ENCODE data around the gene RYK. TPM values are rescaled to one million over a fixed set of nuclear protein-coding genes. Genes with fewer than 3 reads are reported as not detected.

RYK gene
- total RNA-seq, 1 experiment from 2014 or later, result 76.1 TPM

DNA sequence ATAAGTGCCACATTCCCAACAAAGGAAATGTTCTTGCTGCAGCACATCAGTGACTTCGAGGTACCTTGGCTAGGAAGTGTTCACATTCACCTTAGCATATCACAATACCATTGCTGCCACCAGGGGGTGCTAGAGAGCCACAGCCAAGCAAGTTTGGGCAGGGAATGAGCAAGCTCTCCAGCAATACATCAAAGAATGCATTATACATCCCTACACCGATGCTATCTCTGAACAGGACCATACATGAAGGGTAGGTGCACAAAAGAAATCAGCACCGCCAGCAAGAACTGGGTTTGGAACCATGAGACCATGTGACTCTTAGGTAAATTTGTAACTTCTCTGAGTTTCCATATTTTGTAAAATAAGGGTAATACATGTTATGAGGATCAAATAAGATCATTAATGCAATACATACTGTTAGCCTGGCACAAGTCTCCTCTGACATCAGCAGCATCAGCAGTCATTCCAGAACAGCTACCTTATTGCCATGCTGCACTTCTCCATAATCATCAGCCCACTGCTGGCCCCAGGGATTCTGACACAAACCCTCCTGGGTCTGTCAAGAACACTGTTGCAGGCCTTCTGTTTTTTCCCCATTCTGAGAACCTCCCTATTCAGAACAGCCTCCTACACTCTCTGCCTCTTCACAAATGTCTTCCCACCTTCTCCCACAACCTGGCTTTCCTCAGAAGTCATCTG, 37.5 kb downstream of the RYK start:
- no TSS peak for BruUV-seq (replicated peaks)
- H3K27ac Mint-ChIP-seq (ENCODE audit: low read depth, unreplicated experiment), result peak overlapping the region; percentile 36

DNA sequence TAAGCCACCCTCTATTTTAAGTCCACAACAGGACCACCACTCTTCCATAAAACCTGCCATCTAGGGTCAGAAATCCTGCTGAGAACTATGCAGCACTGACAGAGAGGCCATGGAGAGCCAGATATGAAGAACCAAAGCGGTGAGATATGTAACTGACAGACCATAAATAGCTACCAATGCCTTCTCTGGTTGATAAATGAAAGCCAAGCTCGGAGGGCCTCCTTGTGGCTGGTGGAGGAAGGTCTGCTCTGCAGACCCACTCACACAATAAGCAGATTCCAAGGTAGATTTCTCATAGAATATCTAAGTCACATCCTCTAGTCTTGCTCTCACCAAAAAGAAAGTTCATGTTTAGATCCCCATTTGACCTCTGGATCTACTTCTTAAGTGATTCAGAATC, 38.9 kb downstream of the RYK start:
- Mint-ChIP-seq H3K27ac (ENCODE audit: low read depth, unreplicated experiment) (peak overlapping the region; percentile 14), H3K4me1 (ENCODE audit: insufficient read depth, unreplicated experiment) (peaks cover 26% of the 10 kb centered on the region), H3K9me3 (ENCODE audit: unreplicated experiment) (no peaks in the 10 kb centered on the region), H3K4me3 (ENCODE audit: unreplicated experiment) (no peak overlapping the region), H3K36me3 (ENCODE audit: insufficient read depth, unreplicated experiment) (peaks cover 60% of the 10 kb centered on the region), H3K27me3 (ENCODE audit: insufficient read depth, unreplicated experiment) (no peaks in the 10 kb centered on the region)
- ChIA-PET CTCF (interaction anchor here (0.5 to 9.1 kb wide), 62 partner anchors 13 to 1795 kb away, joined by 3 to 248 read pairs (median 5); partner anchors contain the start of genes ANAPC13, CEP63 and RYK), POLR2A (interaction anchor here (0.9 to 3.9 kb wide), 12 partner anchors 11 to 281 kb away, joined by 3 to 33 read pairs (median 5); partner anchors contain the start of genes ANAPC13, CEP63 and RYK)
- TF ChIP-seq, protein P1, sequence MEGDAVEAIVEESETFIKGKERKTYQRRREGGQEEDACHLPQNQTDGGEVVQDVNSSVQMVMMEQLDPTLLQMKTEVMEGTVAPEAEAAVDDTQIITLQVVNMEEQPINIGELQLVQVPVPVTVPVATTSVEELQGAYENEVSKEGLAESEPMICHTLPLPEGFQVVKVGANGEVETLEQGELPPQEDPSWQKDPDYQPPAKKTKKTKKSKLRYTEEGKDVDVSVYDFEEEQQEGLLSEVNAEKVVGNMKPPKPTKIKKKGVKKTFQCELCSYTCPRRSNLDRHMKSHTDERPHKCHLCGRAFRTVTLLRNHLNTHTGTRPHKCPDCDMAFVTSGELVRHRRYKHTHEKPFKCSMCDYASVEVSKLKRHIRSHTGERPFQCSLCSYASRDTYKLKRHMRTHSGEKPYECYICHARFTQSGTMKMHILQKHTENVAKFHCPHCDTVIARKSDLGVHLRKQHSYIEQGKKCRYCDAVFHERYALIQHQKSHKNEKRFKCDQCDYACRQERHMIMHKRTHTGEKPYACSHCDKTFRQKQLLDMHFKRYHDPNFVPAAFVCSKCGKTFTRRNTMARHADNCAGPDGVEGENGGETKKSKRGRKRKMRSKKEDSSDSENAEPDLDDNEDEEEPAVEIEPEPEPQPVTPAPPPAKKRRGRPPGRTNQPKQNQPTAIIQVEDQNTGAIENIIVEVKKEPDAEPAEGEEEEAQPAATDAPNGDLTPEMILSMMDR (IDR thresholded peaks at IDR 0.05; ENCODE audit: unreplicated experiment), result peak; percentile 60
- peak; percentile 55 for DNase-seq (ENCODE audit: unreplicated experiment)
- intact Hi-C loops (cut with micrococcal nuclease), result loop anchor here (2.0 to 10.0 kb wide), 4 partner anchors 15 to 397 kb away; partner anchors contain the start of gene AMOTL2
- no TSS peak for BruUV-seq (replicated peaks)

More for the DNA sequence above, 37.5 kb downstream of the RYK start:
- intact Hi-C loops (cut with micrococcal nuclease), result loop anchor here (1.0 to 10.0 kb wide), 8 partner anchors 16 to 398 kb away; partner anchors contain the start of gene AMOTL2
- Mint-ChIP-seq H3K4me3 (ENCODE audit: unreplicated experiment) (no peak overlapping the region), H3K27me3 (ENCODE audit: insufficient read depth, unreplicated experiment) (no peaks in the 10 kb centered on the region), H3K36me3 (ENCODE audit: insufficient read depth, unreplicated experiment) (peaks cover 54% of the 10 kb centered on the region), H3K4me1 (ENCODE audit: insufficient read depth, unreplicated experiment) (peaks cover 26% of the 10 kb centered on the region), H3K9me3 (ENCODE audit: unreplicated experiment) (no peaks in the 10 kb centered on the region)
- peak; percentile 87 for DNase-seq (ENCODE audit: unreplicated experiment)
- TF ChIP-seq, protein P1 (IDR thresholded peaks at IDR 0.05; ENCODE audit: unreplicated experiment), result peak; percentile 91
- CTCF ChIA-PET, result interaction anchor here (0.5 to 9.1 kb wide), 52 partner anchors 12 to 630 kb away, joined by 3 to 248 read pairs (median 6); no protein-coding TSS in a partner anchor
- POLR2A ChIA-PET, result interaction anchor here (0.5 to 3.9 kb wide), 16 partner anchors 11 to 272 kb away, joined by 3 to 33 read pairs (median 4); partner anchors contain the start of genes AMOTL2, ANAPC13, CEP63 and RYK

DNA sequence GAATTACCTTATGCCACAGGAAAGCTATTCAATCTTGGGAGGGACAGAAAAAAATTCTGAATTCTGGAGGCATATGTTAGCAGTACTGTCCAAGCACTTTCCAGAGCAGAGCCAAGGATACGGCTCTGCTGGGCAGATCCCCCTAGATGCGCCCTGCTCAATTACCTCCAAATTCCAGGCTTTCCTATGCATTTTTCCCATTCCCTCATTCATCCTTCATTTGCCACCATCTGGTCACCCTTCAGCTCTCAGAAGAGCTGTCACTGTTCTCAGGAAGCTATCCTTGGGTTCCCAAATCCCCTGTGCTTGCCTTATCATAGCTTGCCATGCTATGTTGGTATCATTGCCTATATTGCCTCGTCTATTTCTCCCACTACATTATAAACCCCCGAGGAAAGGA, 45.2 kb downstream of the RYK start:
- Mint-ChIP-seq H3K27ac (ENCODE audit: low read depth, unreplicated experiment) (no peak overlapping the region), H3K4me1 (ENCODE audit: insufficient read depth, unreplicated experiment) (peaks cover 21% of the 10 kb centered on the region), H3K27me3 (ENCODE audit: insufficient read depth, unreplicated experiment) (no peaks in the 10 kb centered on the region), H3K36me3 (ENCODE audit: insufficient read depth, unreplicated experiment) (peaks cover 49% of the 10 kb centered on the region), H3K9me3 (ENCODE audit: unreplicated experiment) (no peaks in the 10 kb centered on the region), H3K4me3 (ENCODE audit: unreplicated experiment) (no peak overlapping the region)
- CTCF ChIA-PET, result interaction anchor here (0.6 to 1.3 kb wide), 5 partner anchors 10 to 286 kb away, joined by 3 to 5 read pairs (median 3); no protein-coding TSS in a partner anchor
- no peak for DNase-seq (ENCODE audit: unreplicated experiment)
- no TSS peak for BruUV-seq (replicated peaks)
- TF ChIP-seq, protein P1 (IDR thresholded peaks at IDR 0.05; ENCODE audit: unreplicated experiment), result no peak
- intact Hi-C loops (cut with micrococcal nuclease), result no loop called here
- POLR2A ChIA-PET, result no interaction called here
